Subcutaneous adipose tissue (tissue), 4 donors: Measurements from ENCODE around the gene PFKL. TPM values are rescaled to one million over a fixed set of nuclear protein-coding genes. Genes with fewer than 3 reads are reported as not detected.

Source experiments
- CTCF ChIP-seq: fragments of 450-650 bp; IDR thresholded peaks from one replicate; pipeline ENCODE4 v1.5.1; 2016; ENCODE audit warnings: low read depth, mild to moderate bottlenecking, control low read depth, antibody characterized with exemption, moderate library complexity
- total RNA-seq, 4 donors: library from RNA; depleted of rRNA; stranded (reverse); fragments of >200 nt; gene quantifications; one replicate each; pipeline ENCODE4 v1.1.0, GENCODE V29; 2016

The PFKL gene
- total RNA-seq, 4 donors from 2014 or later, result 51.0 to 177 (median 77.3) TPM

- no peak for TF ChIP-seq CTCF
These were observed 18.1 kb upstream of the PFKL start for GRCh38 chr21:44281801-44282200.

- no peak for TF ChIP-seq CTCF
These were observed 17.5 kb upstream of the PFKL start for GRCh38 chr21:44282370-44282769.

- no peak for TF ChIP-seq CTCF
These were observed 15.9 kb upstream of the PFKL start for GRCh38 chr21:44283948-44284347.

GRCh38 chr21:44285138-44285992, 14.5 kb upstream of the PFKL start, which contains the start of gene AIRE:
Gene AIRE, plus strand, starts transcription at chr21:44285876. Its CDS starts 131 bp downstream, at chr21:44286007.
- no peak for TF ChIP-seq CTCF

GRCh38 chr21:44286086-44286715, 13.7 kb upstream of the PFKL start:
- TF ChIP-seq CTCF, result no peak

- TF ChIP-seq CTCF, result no peak
These were observed 12.9 kb upstream of the PFKL start for GRCh38 chr21:44286716-44287632.
